Trophoblast cell (in vitro differentiated cells and primary cell): ENCODE data around the gene TRMU.

Experiments
- DNase-seq, 2 donors: peaks; one replicate each; pipeline ENCODE4 v3.0.0-alpha.2; 2016
- H2AFZ ChIP-seq: 2 replicates; pipeline ENCODE4 v1.6.1; 2013; ENCODE audit warnings: low read length, moderate library complexity, mild to moderate bottlenecking; ENCODE audit not compliant: insufficient read depth, poor library complexity
- H2AK5ac ChIP-seq: 2 replicates; pipeline ENCODE4 v1.6.1; 2013; ENCODE audit warnings: mild to moderate bottlenecking, low read length
- H2BK120ac ChIP-seq: 2 replicates; pipeline ENCODE4 v1.6.1; 2013; ENCODE audit warnings: low read length, mild to moderate bottlenecking, moderate library complexity; ENCODE audit not compliant: insufficient read depth, poor library complexity
- H2BK12ac ChIP-seq: 2 replicates; pipeline ENCODE4 v1.6.1; 2013; ENCODE audit warnings: mild to moderate bottlenecking, low read length, moderate library complexity
- H2BK5ac ChIP-seq: 2 replicates; pipeline ENCODE4 v1.6.1; 2013; ENCODE audit warnings: low read length, low read depth, moderate library complexity, mild to moderate bottlenecking; ENCODE audit not compliant: poor library complexity
- H3K14ac ChIP-seq: 2 replicates; pipeline ENCODE4 v1.6.1; 2013; ENCODE audit warnings: mild to moderate bottlenecking, low read length
- H3K18ac ChIP-seq: 2 replicates; pipeline ENCODE4 v1.6.1; 2013; ENCODE audit warnings: mild to moderate bottlenecking, low read length
- H3K23ac ChIP-seq: 2 replicates; pipeline ENCODE4 v1.6.1; 2013; ENCODE audit warnings: low read length
- H3K27ac ChIP-seq: 2 replicates; pipeline ENCODE4 v1.5.1; 2013; ENCODE audit warnings: low read depth, mild to moderate bottlenecking, inconsistent platforms, low read length, moderate library complexity
- H3K27me3 ChIP-seq: 2 replicates; pipeline ENCODE4 v1.6.1; 2013; ENCODE audit warnings: inconsistent platforms, mild to moderate bottlenecking, low read length, moderate library complexity; ENCODE audit not compliant: insufficient read depth
- H3K36me3 ChIP-seq, 2 experiments: 1 replicate in 1 of 2; 2 replicates in 1 of 2; pipeline ENCODE4 v1.6.1; 2013; ENCODE audit warnings: low read length in 2 of 2, mild to moderate bottlenecking in 2 of 2, moderate library complexity in 1 of 2; ENCODE audit not compliant: insufficient read depth in 2 of 2, control insufficient read depth in 1 of 2
- H3K4ac ChIP-seq: 2 replicates; pipeline ENCODE4 v1.6.1; 2013; ENCODE audit warnings: low read depth, mild to moderate bottlenecking, low read length, moderate library complexity
- H3K4me1 ChIP-seq, 2 experiments: 1 replicate in 1 of 2; 2 replicates in 1 of 2; pipeline ENCODE4 v1.6.1; 2013; ENCODE audit warnings: low read length in 2 of 2, mild to moderate bottlenecking in 2 of 2, moderate library complexity in 1 of 2; ENCODE audit not compliant: insufficient read depth in 2 of 2, control insufficient read depth in 1 of 2
- H3K4me2 ChIP-seq: 2 replicates; pipeline ENCODE4 v1.6.1; 2013; ENCODE audit warnings: inconsistent platforms, mild to moderate bottlenecking, low read length, moderate library complexity
- H3K4me3 ChIP-seq: 2 replicates; pipeline ENCODE4 v1.5.1; 2013; ENCODE audit warnings: mild to moderate bottlenecking, low read depth, low read length, inconsistent platforms
- H3K79me1 ChIP-seq: one replicate; pipeline ENCODE4 v1.6.1; 2013; ENCODE audit warnings: low read length
- H3K79me2 ChIP-seq: 2 replicates; pipeline ENCODE4 v1.6.1; 2013; ENCODE audit warnings: low read length, mild to moderate bottlenecking; ENCODE audit not compliant: control insufficient read depth, insufficient read depth, poor library complexity
- H3K9ac ChIP-seq: 2 replicates; pipeline ENCODE4 v1.6.1; 2013; ENCODE audit warnings: mild to moderate bottlenecking, low read length
- H3K9me3 ChIP-seq: 2 replicates; pipeline ENCODE4 v1.6.1; 2013; ENCODE audit warnings: low read depth, mild to moderate bottlenecking, control low read depth, inconsistent platforms, low read length; ENCODE audit not compliant: insufficient read depth
- H4K12ac ChIP-seq: 2 replicates; pipeline ENCODE4 v1.6.1; 2013; ENCODE audit warnings: low read depth, mild to moderate bottlenecking, low read length, moderate library complexity
- H4K8ac ChIP-seq: 2 replicates; pipeline ENCODE4 v1.6.1; 2013; ENCODE audit warnings: low read depth, mild to moderate bottlenecking, low read length, moderate library complexity
- H4K91ac ChIP-seq: one replicate; pipeline ENCODE4 v1.6.1; 2013; ENCODE audit warnings: low read depth, mild to moderate bottlenecking, low read length, moderate library complexity
- WGBS: extraction: QIAGEN DNeasy Blood & Tissue Kit; methylation state at CpG from one replicate; pipeline ENCODE4 v1.1.7; 2013; ENCODE audit warnings: missing lambda C conversion rate; ENCODE audit not compliant: insufficient read length, insufficient coverage; ENCODE audit errors: extremely low coverage; 5-methylcytosine and 5-hydroxymethylcytosine counted together

TRMU gene

GRCh38 chr22:46339956-46340355 lies 4.4 kb downstream of the TRMU start:
- no peak overlapping the region for H2AK5ac ChIP-seq
- no peak overlapping the region for H3K4me2 ChIP-seq
- no peak overlapping the region for H3K4me3 ChIP-seq
- no peak overlapping the region for H4K12ac ChIP-seq
- H3K36me3 ChIP-seq = peaks cover 40 to 54% of the 10 kb centered on the region in 2 experiments
- H4K8ac ChIP-seq = no peak overlapping the region
- no peak overlapping the region for H2AFZ ChIP-seq
- no peak overlapping the region for H3K14ac ChIP-seq
- no peak overlapping the region for H2BK5ac ChIP-seq
- H3K27me3 ChIP-seq = no peaks in the 10 kb centered on the region
- H2BK120ac ChIP-seq = no peak overlapping the region
- no peak overlapping the region for H2BK12ac ChIP-seq
- H3K23ac ChIP-seq = no peak overlapping the region
- H3K79me1 ChIP-seq = peaks cover 11% of the 10 kb centered on the region
- no peaks in the 10 kb centered on the region for H3K9me3 ChIP-seq
- H4K91ac ChIP-seq = no peak overlapping the region
- no peak overlapping the region for H3K9ac ChIP-seq
- DNase-seq = no peak
- peaks cover 4 to 6% of the 10 kb centered on the region in 2 experiments for H3K4me1 ChIP-seq
- no peak overlapping the region for H3K27ac ChIP-seq
- H3K79me2 ChIP-seq = peaks cover 13% of the 10 kb centered on the region
- no peak overlapping the region for H3K18ac ChIP-seq
- no CpG with 5 or more reads among the region's 5 CpGs for WGBS
- H3K4ac ChIP-seq = no peak overlapping the region

- H3K18ac ChIP-seq = no peak overlapping the region
- H3K23ac ChIP-seq = no peak overlapping the region
- H4K8ac ChIP-seq = no peak overlapping the region
- H3K79me1 ChIP-seq = peaks cover 6% of the 10 kb centered on the region
- no peaks in the 10 kb centered on the region for H3K27me3 ChIP-seq
- no peak overlapping the region for H4K12ac ChIP-seq
- H3K9ac ChIP-seq = no peak overlapping the region
- no peak overlapping the region for H2BK12ac ChIP-seq
- H3K79me2 ChIP-seq = peaks cover 12% of the 10 kb centered on the region
- H2AK5ac ChIP-seq = no peak overlapping the region
- DNase-seq = no peak
- H3K36me3 ChIP-seq = peaks cover 43 to 57% of the 10 kb centered on the region in 2 experiments
- H2AFZ ChIP-seq = no peak overlapping the region
- no peak overlapping the region for H4K91ac ChIP-seq
- no peak overlapping the region for H3K4ac ChIP-seq
- H3K4me3 ChIP-seq = no peak overlapping the region
- H3K14ac ChIP-seq = no peak overlapping the region
- no peak overlapping the region for H3K4me2 ChIP-seq
- no peak overlapping the region for H2BK5ac ChIP-seq
- H3K9me3 ChIP-seq = no peaks in the 10 kb centered on the region
- no peak overlapping the region for H2BK120ac ChIP-seq
- no peak overlapping the region for H3K27ac ChIP-seq
- no CpG with 5 or more reads among the region's 13 CpGs for WGBS
- peaks cover 4 to 6% of the 10 kb centered on the region in 2 experiments for H3K4me1 ChIP-seq
These were observed 5.2 kb downstream of the TRMU start for GRCh38 chr22:46340676-46341075.

DNA sequence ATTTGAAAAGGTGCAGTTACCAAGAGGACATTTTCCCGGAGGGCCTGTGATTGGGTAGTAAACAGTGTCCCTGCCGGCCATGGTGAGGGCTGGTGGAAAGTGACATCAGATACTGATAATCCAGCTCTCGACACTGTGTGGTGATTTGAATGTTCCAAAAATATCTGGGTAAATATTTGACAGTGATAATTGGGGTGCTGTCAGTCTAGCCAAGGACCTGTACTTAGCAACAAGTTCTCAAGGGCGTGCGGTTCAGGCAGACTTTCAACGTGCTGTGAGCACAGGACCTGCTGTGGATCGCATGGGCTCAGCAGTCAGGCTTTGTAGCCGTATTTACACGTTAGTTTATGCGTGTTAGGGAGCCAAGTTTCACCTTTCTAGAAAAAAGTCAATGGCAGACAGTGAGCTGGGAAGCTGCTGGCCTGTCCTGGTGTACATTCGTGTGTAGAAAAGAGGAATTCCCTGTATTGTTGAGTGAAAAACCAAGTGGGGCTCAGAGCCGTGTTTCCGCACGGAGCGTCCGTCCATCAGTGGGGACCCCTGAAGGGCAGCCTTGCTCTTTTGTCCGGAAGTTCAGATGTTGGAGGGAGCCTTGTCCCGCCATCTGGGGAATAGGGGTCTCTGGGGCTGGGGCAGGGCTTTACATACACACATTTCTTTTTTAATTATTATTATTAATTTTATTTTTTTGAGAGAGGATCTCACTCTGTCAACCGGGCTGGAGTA lies 11.3 kb downstream of the TRMU start:
- Histone ChIP-seq H2AK5ac (no peak overlapping the region), H3K18ac (no peak overlapping the region), H3K9me3 (peaks cover 2% of the 10 kb centered on the region), H3K79me2 (no peaks in the 10 kb centered on the region), H2BK120ac (no peak overlapping the region), H3K79me1 (no peaks in the 10 kb centered on the region), H2BK5ac (no peak overlapping the region), H2BK12ac (no peak overlapping the region), H4K8ac (no peak overlapping the region), H4K12ac (no peak overlapping the region), H3K36me3 (peaks cover 70 to 82% of the 10 kb centered on the region in 2 experiments), H2AFZ (no peak overlapping the region), H3K14ac (no peak overlapping the region), H3K4me1 (no peaks in the 10 kb centered on the region), H3K27ac (no peak overlapping the region), H3K4me3 (no peak overlapping the region), H3K9ac (no peak overlapping the region), H3K23ac (no peak overlapping the region), H3K4me2 (no peak overlapping the region), H3K4ac (no peak overlapping the region), H4K91ac (no peak overlapping the region), H3K27me3 (no peaks in the 10 kb centered on the region)
- DNase-seq = no peak
- WGBS = no CpG with 5 or more reads among the region's 19 CpGs

DNA sequence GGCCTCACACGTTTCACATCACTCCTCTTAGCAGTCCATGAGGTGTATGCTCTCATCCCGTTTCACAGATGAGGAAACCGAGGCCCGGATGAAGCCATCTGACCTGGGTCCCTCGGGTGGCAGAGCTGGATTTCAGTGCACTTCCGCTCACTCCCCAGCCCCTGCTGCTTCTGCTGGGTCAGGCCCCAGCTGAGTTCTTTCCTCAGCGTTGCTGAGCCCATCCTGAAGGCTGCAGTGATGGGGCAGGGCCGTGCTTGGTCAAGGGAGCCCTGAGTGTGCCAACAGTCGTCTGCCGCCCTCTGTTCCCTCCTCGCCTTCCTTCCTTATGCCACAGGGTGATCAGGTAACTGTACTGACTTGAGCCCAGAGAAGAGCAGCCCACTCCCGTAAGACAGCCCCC lies 12.1 kb downstream of the TRMU start:
- WGBS = no CpG with 5 or more reads among the region's 12 CpGs

More for the DNA sequence above, 12.1 kb downstream of the TRMU start:
- DNase-seq = no peak
- Histone ChIP-seq H3K36me3 (peaks cover 72 to 84% of the 10 kb centered on the region in 2 experiments), H3K18ac (no peak overlapping the region), H2AK5ac (no peak overlapping the region), H4K12ac (no peak overlapping the region), H3K9me3 (peaks cover 2% of the 10 kb centered on the region), H2BK120ac (no peak overlapping the region), H3K14ac (no peak overlapping the region), H4K91ac (no peak overlapping the region), H2AFZ (peak overlapping the region; percentile 27), H3K4me3 (no peak overlapping the region), H3K79me1 (no peaks in the 10 kb centered on the region), H2BK12ac (no peak overlapping the region), H3K4me2 (no peak overlapping the region), H3K27ac (no peak overlapping the region), H2BK5ac (no peak overlapping the region), H3K9ac (no peak overlapping the region), H3K4ac (no peak overlapping the region), H3K79me2 (no peaks in the 10 kb centered on the region), H3K4me1 (no peaks in the 10 kb centered on the region), H3K23ac (no peak overlapping the region), H3K27me3 (no peaks in the 10 kb centered on the region), H4K8ac (no peak overlapping the region)
